HCT116 (cell line): Measurements from ENCODE around the gene ORMDL3. TPM values are rescaled to one million over a fixed set of nuclear protein-coding genes. Genes with fewer than 3 reads are reported as not detected.

Experiments
- ATAC-seq: fragments of 200-7000 bp; cut with Tn5 transposase; 2 replicates; pipeline ENCODE4 v1.9.1; 2020; ENCODE audit warnings: mild to moderate bottlenecking, moderate library complexity
- BruUV-seq: library from RNA; stranded (reverse); fragments of 400-500 nt; replicated peaks from 2 replicates; lab custom pipeline; 2021; lab: Mats Ljungman, UMichigan
- CTCF ChIA-PET: fragments of 300-600 bp; sonication (Branson Sonifier 250); formaldehyde crosslinking; loops from one replicate; lab custom pipeline; 2021; ENCODE audit warnings: antibody characterized with exemption; lab: Charles Lee
- POLR2A ChIA-PET: fragments of 300-600, 350-600 bp; sonication (Branson Sonifier 250); formaldehyde crosslinking; loops from one replicate; lab custom pipeline; 2021; ENCODE audit warnings: antibody characterized with exemption; lab: Charles Lee
- RAD21 ChIA-PET, 2 experiments: fragments of 300-600 bp; sonication (Branson Sonifier 250); formaldehyde crosslinking; loops; one replicate each; lab custom pipeline; 2023; ENCODE audit warnings: low total read pairs in 2 of 2; ENCODE audit not compliant: uncharacterized antibody in 2 of 2, unreplicated experiment in 2 of 2, low non-redundant PET in 1 of 2; lab: Charles Lee
- DNase-seq: peaks from one replicate; pipeline ENCODE4 v3.0.0-alpha.2; 2010; ENCODE audit warnings: low read depth, low spot score
- H2AFZ ChIP-seq: fragments of 200-600 bp; shearing (Covaris generic), sonication (generic); 2 replicates; pipeline ENCODE4 v1.6.1; 2017; ENCODE audit warnings: low read depth, mixed run types, mixed read lengths, antibody characterized with exemption, low read length; ENCODE audit not compliant: poor library complexity, severe bottlenecking
- H3K27ac ChIP-seq: 2 replicates; pipeline ENCODE4 v1.5.1; 2012; ENCODE audit warnings: low read depth, low read length
- H3K27me3 ChIP-seq: fragments of 200-600 bp; sonication (generic); 2 replicates; pipeline ENCODE4 v1.6.1; 2016; ENCODE audit warnings: mixed run types, low read length, mixed read lengths; ENCODE audit not compliant: insufficient read depth
- H3K36me3 ChIP-seq, 2 experiments: fragments of 200-500 bp in 1 of 2; fragments of 200-600 bp in 1 of 2; sonication (Bioruptor generic) in 1 of 2; sonication (generic) in 1 of 2; 2 replicates each; pipeline versions ENCODE4 v1.5.1 to v1.6.1; 2014 to 2016; ENCODE audit warnings: low read length in 2 of 2, inconsistent platforms in 1 of 2, mixed read lengths in 1 of 2, mixed run types in 1 of 2; ENCODE audit not compliant: insufficient read depth in 2 of 2, control insufficient read depth in 1 of 2
- H3K4me1 ChIP-seq, 2 experiments: fragments of 200-600 bp in 1 of 2; sonication (generic) in 1 of 2; 2 replicates each; pipeline versions ENCODE4 v1.5.1 to v1.6.1; 2012 to 2017; ENCODE audit warnings: low read length in 2 of 2, inconsistent platforms in 1 of 2, mild to moderate bottlenecking in 1 of 2, mixed read lengths in 1 of 2, mixed run types in 1 of 2, moderate library complexity in 1 of 2; ENCODE audit not compliant: insufficient read depth in 2 of 2, control insufficient read depth in 1 of 2
- H3K4me2 ChIP-seq: fragments of 200-600 bp; sonication (generic); 2 replicates; pipeline ENCODE4 v1.6.1; 2017; ENCODE audit warnings: mixed run types, low read length, mixed read lengths
- H3K4me3 ChIP-seq, 2 experiments: fragments of 200-600 bp in 1 of 2; sonication (generic) in 1 of 2; replicated peaks in 1 of 2; 2 replicates each; pipeline ENCODE4 v1.5.1; 2011 to 2016; ENCODE audit warnings: low read length in 2 of 2, control low read depth in 1 of 2, low read depth in 1 of 2, mild to moderate bottlenecking in 1 of 2, mixed read lengths in 1 of 2, mixed run types in 1 of 2
- H3K79me2 ChIP-seq: fragments of 200-600 bp; sonication (generic); 2 replicates; pipeline ENCODE4 v1.6.1; 2017; ENCODE audit warnings: mild to moderate bottlenecking, mixed run types, low read length, moderate library complexity, mixed read lengths; ENCODE audit not compliant: insufficient read depth
- H3K9ac ChIP-seq: fragments of 200-600 bp; sonication (generic); 2 replicates; pipeline ENCODE4 v1.6.1; 2016; ENCODE audit warnings: low read length, mixed read lengths
- H3K9me2 ChIP-seq: fragments of 200-600 bp; sonication (generic), shearing (Covaris generic); 2 replicates; pipeline ENCODE4 v1.6.1; 2017; ENCODE audit warnings: mixed run types, mild to moderate bottlenecking, moderate library complexity; ENCODE audit not compliant: insufficient read depth
- H3K9me3 ChIP-seq, 2 experiments: fragments of 200-500 bp in 1 of 2; fragments of 200-600 bp in 1 of 2; sonication (Bioruptor generic) in 1 of 2; sonication (generic) in 1 of 2; 2 replicates each; pipeline ENCODE4 v1.6.1; 2014 to 2017; ENCODE audit warnings: low read length in 2 of 2, mixed read lengths in 2 of 2, inconsistent platforms in 1 of 2, low read depth in 1 of 2, mild to moderate bottlenecking in 1 of 2, mixed run types in 1 of 2, moderate library complexity in 1 of 2; ENCODE audit not compliant: control insufficient read depth in 1 of 2, insufficient read depth in 1 of 2
- H4K20me1 ChIP-seq: fragments of 200-600 bp; sonication (generic), shearing (Covaris generic); 2 replicates; pipeline ENCODE4 v1.6.1; 2017; ENCODE audit warnings: mixed run types, mild to moderate bottlenecking, moderate library complexity; ENCODE audit not compliant: insufficient read depth
- ATF3 ChIP-seq: IDR thresholded peaks from 2 replicates; pipeline ENCODE4 v1.6.1; 2012
- EGR1 ChIP-seq: IDR thresholded peaks from 2 replicates; pipeline ENCODE4 v1.6.1; 2012; ENCODE audit warnings: low read depth
- EZH2 ChIP-seq: fragments of 200-600 bp; sonication (generic); IDR thresholded peaks from 2 replicates; pipeline ENCODE4 v1.6.1; 2017; ENCODE audit warnings: antibody characterized with exemption, mixed run types
- POLR2AphosphoS5 ChIP-seq: IDR thresholded peaks from 2 replicates; pipeline ENCODE4 v1.6.1; 2011; ENCODE audit warnings: mild to moderate bottlenecking, low read depth, low read length, moderate library complexity
- YY1 ChIP-seq: IDR thresholded peaks from 2 replicates; pipeline ENCODE4 v1.6.1; 2011; ENCODE audit warnings: low read length, low read depth, moderate library complexity, mild to moderate bottlenecking; ENCODE audit not compliant: insufficient replicate concordance; ENCODE audit errors: extremely low read depth
- intact Hi-C: fragments of 100-400 bp; cut with micrococcal nuclease; formaldehyde crosslinking; loops from 2 replicates; pipeline ENCODE4 v1.10.0; 2022
- total RNA-seq: library from RNA; stranded (reverse); gene quantifications from one replicate; pipeline ENCODE4 v1.2.1, GENCODE V29; 2021; ENCODE audit not compliant: unreplicated experiment

The ORMDL3 gene
- total RNA-seq, 1 experiment from 2014 or later = 46.9 TPM

DNA sequence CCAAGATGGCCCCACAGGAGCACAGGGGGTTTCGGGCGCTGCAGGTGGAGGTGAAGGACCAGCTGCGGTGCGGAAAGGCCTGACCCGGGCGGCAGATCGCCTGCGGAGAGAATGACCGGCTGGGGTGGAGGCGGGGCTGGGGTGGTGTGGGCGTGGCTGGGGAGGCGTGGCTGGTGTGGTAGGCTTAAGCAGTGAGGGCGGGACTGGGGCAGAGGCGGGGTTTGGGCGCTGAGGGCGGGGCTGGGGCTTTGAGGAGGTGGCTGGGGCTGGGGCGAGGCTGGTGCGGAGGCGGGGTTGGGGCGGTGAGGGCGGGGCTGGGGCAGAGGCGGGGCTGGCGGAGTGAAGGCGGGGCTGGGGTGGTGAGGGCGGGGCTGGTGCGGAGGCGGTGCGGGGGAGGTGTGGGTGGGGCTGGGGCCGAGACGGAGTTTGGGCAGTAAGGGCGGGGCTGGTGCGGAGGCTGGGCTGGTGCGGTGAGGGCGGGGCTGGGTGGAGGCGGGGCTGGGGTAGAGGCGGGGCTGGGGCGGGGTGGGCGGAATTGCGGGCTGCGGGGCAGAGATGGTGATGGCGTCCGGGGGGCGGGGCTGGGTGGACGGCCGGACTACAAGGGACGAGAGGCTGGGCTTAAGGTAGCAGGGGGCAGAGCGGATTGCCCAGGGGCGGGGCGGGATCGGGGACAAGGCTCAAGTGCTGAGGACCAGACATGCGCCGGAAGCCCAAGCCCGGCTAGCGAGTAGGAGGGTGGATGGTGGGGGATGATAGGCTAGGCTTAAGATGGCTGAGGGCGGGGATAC, 25.5 kb upstream of the ORMDL3 start:
- Histone ChIP-seq H3K9me2 (no peaks in the 10 kb centered on the region), H2AFZ (peak overlapping the region; percentile 86), H4K20me1 (no peaks in the 10 kb centered on the region), H3K27ac (peak overlapping the region; percentile 56), H3K4me3 (peak overlapping the region; percentile 37 to 55), H3K4me1 (peaks cover 13 to 21% of the 10 kb centered on the region in 2 experiments), H3K9ac (peak overlapping the region; percentile 49), H3K79me2 (no peaks in the 10 kb centered on the region), H3K36me3 (no peaks in the 10 kb centered on the region), H3K9me3 (no peaks in the 10 kb centered on the region), H3K27me3 (no peaks in the 10 kb centered on the region)
- BruUV-seq = no TSS peak
- intact Hi-C loops = loop anchor here (1.0 to 10.0 kb wide), 2 partner anchors 27 to 218 kb away; partner anchors contain the start of genes GRB7, MIEN1 and PSMD3
- RAD21 ChIA-PET = interaction anchor here (0.6 to 0.7 kb wide), 3 partner anchors 188 to 364 kb away, joined by 3 to 5 read pairs (median 3); partner anchors contain the start of gene CASC3 (in 1 of the 2)
- CTCF ChIA-PET = interaction anchor here (0.6 kb wide), 2 partner anchors 317 to 346 kb away, joined by 3 to 4 read pairs; no protein-coding TSS in a partner anchor
- ATAC-seq (peak; percentile 95), DNase-seq (peak; percentile 90)
- POLR2A ChIA-PET = interaction anchor here (0.6 kb wide), 1 partner anchor 335 kb away, joined by 4 read pairs; no protein-coding TSS in a partner anchor
- TF ChIP-seq POLR2AphosphoS5 (peak; percentile 74), EZH2 (no peak), EGR1 (peak; percentile 76), ATF3 (no peak), YY1 (peak; percentile 50)
- TF ChIP-seq, all 23 proteins: peak for 3
- H3K4me2 ChIP-seq = peak overlapping the region; percentile 89
